ELR (cell line): ENCODE data around the gene DENND4B.

Experiments used
- DNase-seq: peaks from one replicate; pipeline ENCODE4 v3.0.0-alpha.2; 2015; ENCODE audit warnings: low read depth

The DENND4B gene

GRCh38 chr1:153968408-153968807 lies 21.9 kb upstream of the DENND4B start:
- DNase-seq = no peak

- peak; percentile 30 for DNase-seq
Measured at GRCh38 chr1:153968000-153968363, 21.5 kb upstream of the DENND4B start.

GRCh38 chr1:153967107-153967999 lies 20.8 kb upstream of the DENND4B start, which contains the start of gene CREB3L4:
Gene CREB3L4 (plus strand): TSS chr1:153967902. CDS start chr1:153968526, 624 bp downstream.
- DNase-seq = peak; percentile 98

GRCh38 chr1:153963850-153964331 lies 17.4 kb upstream of the DENND4B start:
- DNase-seq = peak; percentile 85

- DNase-seq = peak; percentile 98
Measured at GRCh38 chr1:153963030-153963849, 16.7 kb upstream of the DENND4B start, which contains the start of gene SLC39A1. Gene SLC39A1 (minus strand): TSS chr1:153963537. CDS start chr1:153962715, 822 bp downstream.

GRCh38 chr1:153962088-153963029 lies 15.8 kb upstream of the DENND4B start:
- DNase-seq = peak; percentile 83

- DNase-seq = no peak
Measured at GRCh38 chr1:153961421-153961820, 14.9 kb upstream of the DENND4B start.

GRCh38 chr1:153960206-153960605 lies 13.7 kb upstream of the DENND4B start:
- no peak for DNase-seq

- no peak for DNase-seq
Measured at GRCh38 chr1:153959454-153959853, 12.9 kb upstream of the DENND4B start.

GRCh38 chr1:153958961-153959260 lies 12.4 kb upstream of the DENND4B start:
- no peak for DNase-seq

- DNase-seq = peak; percentile 99
Measured at GRCh38 chr1:153958111-153958960, 11.8 kb upstream of the DENND4B start, which contains the start of gene CRTC2. Gene CRTC2 (minus strand): TSS chr1:153958612. CDS start chr1:153958497, 115 bp downstream.

- DNase-seq = peak; percentile 48
Measured at GRCh38 chr1:153957744-153958110, 11.2 kb upstream of the DENND4B start.

- DNase-seq = no peak
Measured at GRCh38 chr1:153956997-153957715, 10.6 kb upstream of the DENND4B start.

- no peak for DNase-seq
Measured at GRCh38 chr1:153954826-153955225, 8.3 kb upstream of the DENND4B start.

- DNase-seq = no peak
Measured at GRCh38 chr1:153953859-153954365, 7.4 kb upstream of the DENND4B start.

GRCh38 chr1:153951801-153952200 lies 5.3 kb upstream of the DENND4B start:
- no peak for DNase-seq

- DNase-seq = no peak
Measured at GRCh38 chr1:153951183-153951582, 4.7 kb upstream of the DENND4B start.

- peak; percentile 73 for DNase-seq
Measured at GRCh38 chr1:153945795-153946621, 510 bp downstream of the DENND4B start.
